WTC11 (cell line): Measurements from ENCODE around the gene CACNA1D.

Experiments
- ATF1 ChIP-seq: sonication (generic); formaldehyde crosslinking; IDR thresholded peaks from 2 replicates; pipeline ENCODE4 v1.8.1; 2023; ENCODE audit warnings: mild to moderate bottlenecking, moderate library complexity, missing genetic modification reagents
- ATF2 ChIP-seq: sonication (generic); formaldehyde crosslinking; IDR thresholded peaks from 2 replicates; pipeline ENCODE4 v1.8.1; 2022; ENCODE audit warnings: low read depth, missing genetic modification reagents, borderline replicate concordance
- CREM ChIP-seq: sonication (generic); formaldehyde crosslinking; IDR thresholded peaks from 2 replicates; pipeline ENCODE4 v1.8.1; 2022; ENCODE audit warnings: mild to moderate bottlenecking, missing genetic modification reagents, moderate library complexity
- CTCF ChIP-seq: fragments of 200-600 bp; IDR thresholded peaks from 2 replicates; pipeline ENCODE4 v1.8.0; 2022; ENCODE audit warnings: antibody characterized with exemption
- KAT7 ChIP-seq: sonication (generic); formaldehyde crosslinking; IDR thresholded peaks from 2 replicates; pipeline ENCODE4 v1.8.1; 2023; ENCODE audit warnings: missing genetic modification reagents, mild to moderate bottlenecking, borderline replicate concordance
- NFYB ChIP-seq: sonication (generic); formaldehyde crosslinking; conservative IDR thresholded peaks from 2 replicates; pipeline ENCODE4 v1.8.0; 2022; ENCODE audit warnings: low read depth, missing genetic modification reagents
- PRDM15 ChIP-seq: sonication (generic); formaldehyde crosslinking; IDR thresholded peaks from 2 replicates; pipeline ENCODE4 v1.8.0; 2022; ENCODE audit warnings: missing genetic modification reagents
- SMAD3 ChIP-seq: sonication (generic); formaldehyde crosslinking; IDR thresholded peaks from 2 replicates; pipeline ENCODE4 v1.8.0; 2022; ENCODE audit warnings: missing genetic modification reagents, mild to moderate bottlenecking, borderline replicate concordance
- SP1 ChIP-seq: sonication (generic); formaldehyde crosslinking; conservative IDR thresholded peaks from 2 replicates; pipeline ENCODE4 v1.8.1; 2022; ENCODE audit warnings: missing genetic modification reagents
- ZNF317 ChIP-seq: sonication (generic); formaldehyde crosslinking; IDR thresholded peaks from 2 replicates; pipeline ENCODE4 v1.8.1; 2023; ENCODE audit warnings: low read depth, mild to moderate bottlenecking, moderate library complexity, missing genetic modification reagents, borderline replicate concordance
- ZNF416 ChIP-seq: fragments of 250-450 bp; sonication (Bioruptor Pico); IDR thresholded peaks from 2 replicates; pipeline ENCODE4 v1.9.0; 2021; ENCODE audit warnings: mild to moderate bottlenecking, inconsistent platforms
- TF ChIP-seq, protein P1 (sequence below): fragments of 250-450 bp; sonication (Bioruptor Pico); conservative IDR thresholded peaks from 2 replicates; pipeline ENCODE4 v1.9.0; 2021; ENCODE audit warnings: mild to moderate bottlenecking
- TF ChIP-seq, protein P2 (sequence below): sonication (generic); formaldehyde crosslinking; IDR thresholded peaks from 2 replicates; pipeline ENCODE4 v1.8.1; 2023; ENCODE audit warnings: mild to moderate bottlenecking, missing genetic modification reagents
- TF ChIP-seq, protein P3 (sequence below): sonication (generic); formaldehyde crosslinking; IDR thresholded peaks from 2 replicates; pipeline ENCODE4 v1.8.1; 2022; ENCODE audit warnings: mild to moderate bottlenecking, moderate library complexity, missing genetic modification reagents

DNA sequence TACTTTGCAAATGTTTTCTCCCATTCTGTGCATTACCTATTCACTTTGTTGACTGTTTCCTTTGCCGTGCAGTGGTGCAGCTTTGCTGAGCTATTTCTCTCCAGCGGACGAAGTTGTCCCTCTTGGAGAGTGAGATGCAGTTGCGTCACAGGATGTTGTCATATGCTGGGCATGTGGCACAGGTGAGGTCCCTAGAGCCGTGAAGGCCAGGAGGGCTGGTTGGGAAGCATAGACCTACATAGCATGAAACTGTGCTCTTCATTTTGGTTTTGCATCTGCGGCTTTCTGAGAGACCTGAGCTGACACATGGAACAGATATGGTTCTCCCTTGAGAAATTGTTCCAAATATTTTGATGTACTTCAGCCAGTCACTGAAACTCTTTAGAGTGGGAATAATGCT, 108.5 kb downstream of the CACNA1D start:
- TF ChIP-seq ZNF317, result no peak
- TF ChIP-seq CTCF, result no peak
- TF ChIP-seq ATF2 (CRISPR knock-in tag), result no peak
- TF ChIP-seq, protein P1, sequence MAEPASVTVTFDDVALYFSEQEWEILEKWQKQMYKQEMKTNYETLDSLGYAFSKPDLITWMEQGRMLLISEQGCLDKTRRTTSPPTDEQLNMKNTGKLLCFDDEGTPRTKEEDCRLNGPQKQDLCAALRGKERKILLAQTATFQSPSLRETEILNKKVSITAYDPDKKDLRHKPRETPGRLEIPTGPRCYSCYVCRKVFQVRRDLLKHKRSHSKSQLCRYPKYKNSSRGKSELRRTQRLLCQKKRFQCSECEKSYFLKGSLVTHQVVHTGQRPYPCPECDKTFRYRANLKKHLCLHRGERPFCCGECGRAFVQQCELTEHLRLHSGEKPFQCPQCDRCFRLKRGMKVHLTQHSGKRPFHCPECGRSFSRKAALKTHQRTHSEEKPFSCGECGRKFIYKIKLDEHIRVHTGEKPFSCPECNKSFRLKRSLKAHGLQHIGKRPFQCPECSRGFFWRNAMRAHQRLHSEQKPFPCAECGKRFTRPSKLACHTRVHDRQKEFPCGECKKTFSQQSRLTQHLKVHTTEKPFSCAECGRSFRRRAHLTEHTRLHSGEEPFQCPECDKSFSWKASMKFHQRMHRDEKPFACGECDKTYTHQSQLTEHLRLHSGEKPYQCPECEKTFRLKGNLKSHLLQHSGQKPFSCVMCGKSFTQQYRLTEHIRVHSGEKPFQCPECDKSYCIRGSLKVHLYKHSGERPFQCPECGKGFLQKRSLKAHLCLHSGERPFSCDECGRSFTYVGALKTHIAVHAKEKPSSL, result no peak
- TF ChIP-seq PRDM15 (CRISPR knock-in tag), result no peak
- no peak for TF ChIP-seq ATF1 (CRISPR knock-in tag)
- no peak for TF ChIP-seq SMAD3 (CRISPR knock-in tag)
- TF ChIP-seq, protein P2, sequence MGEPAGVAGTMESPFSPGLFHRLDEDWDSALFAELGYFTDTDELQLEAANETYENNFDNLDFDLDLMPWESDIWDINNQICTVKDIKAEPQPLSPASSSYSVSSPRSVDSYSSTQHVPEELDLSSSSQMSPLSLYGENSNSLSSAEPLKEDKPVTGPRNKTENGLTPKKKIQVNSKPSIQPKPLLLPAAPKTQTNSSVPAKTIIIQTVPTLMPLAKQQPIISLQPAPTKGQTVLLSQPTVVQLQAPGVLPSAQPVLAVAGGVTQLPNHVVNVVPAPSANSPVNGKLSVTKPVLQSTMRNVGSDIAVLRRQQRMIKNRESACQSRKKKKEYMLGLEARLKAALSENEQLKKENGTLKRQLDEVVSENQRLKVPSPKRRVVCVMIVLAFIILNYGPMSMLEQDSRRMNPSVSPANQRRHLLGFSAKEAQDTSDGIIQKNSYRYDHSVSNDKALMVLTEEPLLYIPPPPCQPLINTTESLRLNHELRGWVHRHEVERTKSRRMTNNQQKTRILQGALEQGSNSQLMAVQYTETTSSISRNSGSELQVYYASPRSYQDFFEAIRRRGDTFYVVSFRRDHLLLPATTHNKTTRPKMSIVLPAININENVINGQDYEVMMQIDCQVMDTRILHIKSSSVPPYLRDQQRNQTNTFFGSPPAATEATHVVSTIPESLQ (CRISPR knock-in tag), result no peak
- TF ChIP-seq SP1, result no peak
- no peak for TF ChIP-seq ZNF416 (CRISPR knock-in tag)
- no peak for TF ChIP-seq CREM
- TF ChIP-seq NFYB (CRISPR knock-in tag), result no peak
- TF ChIP-seq, protein P3, sequence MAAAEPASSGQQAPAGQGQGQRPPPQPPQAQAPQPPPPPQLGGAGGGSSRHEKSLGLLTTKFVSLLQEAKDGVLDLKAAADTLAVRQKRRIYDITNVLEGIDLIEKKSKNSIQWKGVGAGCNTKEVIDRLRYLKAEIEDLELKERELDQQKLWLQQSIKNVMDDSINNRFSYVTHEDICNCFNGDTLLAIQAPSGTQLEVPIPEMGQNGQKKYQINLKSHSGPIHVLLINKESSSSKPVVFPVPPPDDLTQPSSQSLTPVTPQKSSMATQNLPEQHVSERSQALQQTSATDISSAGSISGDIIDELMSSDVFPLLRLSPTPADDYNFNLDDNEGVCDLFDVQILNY (CRISPR knock-in tag), result no peak
- TF ChIP-seq KAT7, result no peak
